Stimulated activated CD4-positive, alpha-beta T cell treated with anti-CD3 and anti-CD28 coated beads, Interleukin-1b, Interleukin-23, amount 100 ng/mL, for 1 hour (primary cell): ENCODE data around the gene TTC21A.

Experiments
- DNase-seq, 2 donors: peaks; one replicate each; pipeline ENCODE4 v3.0.0-alpha.2; 2020; ENCODE audit warnings: low read depth in 2 of 2

The TTC21A gene

DNA sequence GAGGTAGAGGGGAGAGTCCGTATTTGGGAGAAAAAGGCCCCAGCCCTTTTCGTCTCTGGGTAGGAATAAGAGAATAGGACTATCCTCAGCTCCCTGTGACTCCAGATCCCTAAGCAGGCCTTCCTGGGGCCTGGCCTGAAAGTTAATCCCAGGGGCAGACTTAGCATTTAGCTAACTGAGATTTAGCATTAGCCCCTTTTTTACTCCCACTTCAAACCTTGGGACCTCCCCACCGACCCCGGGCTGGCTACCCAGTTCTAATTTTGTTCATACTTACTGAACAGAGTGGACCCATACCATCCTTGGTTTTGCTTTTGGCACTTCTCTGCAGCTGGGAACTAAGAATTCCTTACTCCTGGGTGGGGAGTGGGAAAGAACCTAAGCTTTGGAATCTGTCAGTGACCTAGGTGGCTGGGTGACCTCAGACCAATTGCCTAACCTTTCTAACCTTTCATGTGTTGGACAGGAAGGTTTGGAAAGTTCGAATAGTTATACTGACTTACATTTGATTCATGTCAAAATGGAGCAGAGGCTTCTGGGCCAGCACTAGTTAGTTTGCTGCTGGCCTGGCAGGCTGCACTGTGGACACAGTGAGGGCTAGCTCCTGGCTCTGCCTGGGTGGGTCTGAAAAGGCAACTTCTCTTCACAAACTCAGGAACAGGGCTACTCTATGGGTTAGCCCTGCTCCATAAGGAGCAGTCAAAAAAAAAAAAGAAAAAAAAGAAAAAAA is 11.6 kb downstream of the TTC21A start:
- DNase-seq, result no peak

DNA sequence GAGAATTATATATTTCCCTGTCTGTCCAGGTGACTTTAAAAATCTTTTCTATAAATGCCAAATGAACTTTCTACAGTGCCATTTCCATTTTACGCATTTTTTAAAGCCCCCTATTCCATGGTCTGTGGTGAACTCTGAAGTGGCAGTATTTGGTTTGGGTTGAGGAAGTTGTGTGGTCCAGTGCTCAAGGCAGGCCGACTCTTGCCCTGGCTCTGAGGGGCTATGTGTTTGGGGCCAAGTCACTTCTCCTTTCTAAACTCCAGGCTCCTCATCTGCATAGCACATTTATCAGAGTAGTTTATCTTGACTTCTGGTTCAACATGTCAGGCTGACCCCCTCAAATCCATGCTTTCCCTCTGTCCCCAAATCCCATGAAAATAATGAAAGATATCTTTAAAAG is 14.1 kb downstream of the TTC21A start:
- DNase-seq, result no peak

DNA sequence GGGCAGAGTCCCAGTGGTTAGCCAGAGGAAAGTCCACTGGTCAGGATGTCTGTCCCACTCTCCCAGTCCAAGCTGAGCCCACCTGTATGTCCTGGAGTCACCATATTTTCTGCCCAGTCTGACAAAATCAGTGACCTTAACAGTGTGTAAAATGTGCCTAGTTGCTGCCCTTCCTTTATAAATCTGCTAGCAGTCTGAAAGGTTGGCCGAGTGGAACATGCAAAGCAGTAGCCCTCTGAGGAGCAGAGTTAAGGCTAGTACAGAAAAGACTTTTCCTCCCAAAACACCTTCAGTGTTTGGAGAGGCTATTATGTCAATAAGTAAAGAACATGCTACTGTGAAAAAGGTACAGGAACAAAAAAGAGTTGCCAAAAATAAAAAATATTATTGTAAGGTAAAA is 15.3 kb downstream of the TTC21A start:
- DNase-seq, result no peak

DNA sequence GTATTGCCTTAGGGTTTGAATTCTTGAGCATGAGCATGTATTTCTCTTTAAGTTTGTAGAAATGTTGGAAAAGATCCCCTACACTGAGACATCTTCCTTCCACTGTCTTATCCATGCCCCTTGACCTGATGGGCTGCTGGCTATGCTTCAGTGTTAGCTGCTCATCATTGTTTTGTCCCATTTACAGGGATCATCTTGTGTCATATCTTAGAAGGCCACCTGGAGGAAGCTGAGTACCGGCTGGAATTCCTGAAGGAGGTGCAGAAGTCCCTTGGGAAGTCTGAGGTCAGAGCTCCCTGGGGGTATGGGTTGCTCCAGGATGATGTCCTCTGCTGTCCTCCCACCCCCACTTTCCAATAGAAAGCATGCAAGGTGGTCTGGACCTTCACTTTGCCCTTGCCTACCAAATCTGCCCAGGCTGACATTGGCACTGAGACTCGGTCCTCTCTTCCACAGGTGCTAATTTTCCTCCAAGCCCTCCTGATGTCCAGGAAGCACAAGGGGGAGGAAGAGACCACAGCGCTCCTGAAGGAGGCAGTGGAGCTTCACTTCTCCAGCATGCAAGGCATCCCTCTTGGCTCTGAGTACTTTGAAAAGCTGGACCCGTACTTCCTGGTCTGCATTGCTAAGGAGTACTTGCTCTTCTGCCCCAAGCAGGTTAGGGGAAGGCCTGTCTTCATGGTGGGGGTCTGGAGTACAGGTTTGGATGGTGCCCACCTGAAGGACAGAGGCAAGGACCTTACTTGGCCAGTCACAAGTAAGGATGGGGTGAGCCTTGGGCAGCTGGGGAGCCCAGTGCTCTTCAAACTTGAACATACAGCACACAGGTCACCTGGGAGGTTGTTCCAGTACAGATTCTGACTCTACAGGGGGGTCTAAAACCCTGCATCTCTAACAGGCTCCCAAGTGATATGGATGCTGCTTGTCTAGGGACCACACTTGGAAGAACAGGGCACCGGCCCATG is 17.7 kb downstream of the TTC21A start:
- DNase-seq, result no peak

DNA sequence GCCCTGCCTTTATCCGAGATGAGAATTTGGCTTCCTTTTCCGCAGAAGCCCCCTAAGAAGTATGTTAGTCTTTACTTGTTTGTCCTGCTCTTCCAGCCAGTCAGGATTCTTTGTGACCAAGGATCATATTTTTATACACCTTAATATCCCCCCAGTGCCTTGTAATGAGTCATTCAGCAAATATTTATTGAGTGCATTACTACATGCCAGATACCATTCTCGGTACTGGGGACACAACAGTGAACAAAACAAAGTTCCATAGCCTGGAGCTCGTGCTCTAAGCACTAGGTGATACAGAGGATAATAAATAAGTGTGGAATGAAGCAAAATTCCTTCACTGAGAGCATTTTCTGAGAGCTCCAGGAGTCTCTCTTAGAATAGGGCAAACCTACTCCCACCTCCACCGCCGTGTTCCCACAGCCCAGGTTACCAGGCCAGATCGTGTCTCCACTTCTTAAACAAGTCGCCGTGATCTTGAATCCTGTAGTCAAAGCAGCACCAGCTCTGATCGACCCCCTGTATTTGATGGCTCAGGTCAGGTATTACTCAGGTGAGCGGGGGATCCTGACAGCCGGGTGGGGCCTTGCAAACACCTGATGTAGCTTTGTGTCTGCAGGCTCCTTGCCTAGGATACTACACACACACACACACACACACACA is 18.5 kb downstream of the TTC21A start:
- no peak for DNase-seq

DNA sequence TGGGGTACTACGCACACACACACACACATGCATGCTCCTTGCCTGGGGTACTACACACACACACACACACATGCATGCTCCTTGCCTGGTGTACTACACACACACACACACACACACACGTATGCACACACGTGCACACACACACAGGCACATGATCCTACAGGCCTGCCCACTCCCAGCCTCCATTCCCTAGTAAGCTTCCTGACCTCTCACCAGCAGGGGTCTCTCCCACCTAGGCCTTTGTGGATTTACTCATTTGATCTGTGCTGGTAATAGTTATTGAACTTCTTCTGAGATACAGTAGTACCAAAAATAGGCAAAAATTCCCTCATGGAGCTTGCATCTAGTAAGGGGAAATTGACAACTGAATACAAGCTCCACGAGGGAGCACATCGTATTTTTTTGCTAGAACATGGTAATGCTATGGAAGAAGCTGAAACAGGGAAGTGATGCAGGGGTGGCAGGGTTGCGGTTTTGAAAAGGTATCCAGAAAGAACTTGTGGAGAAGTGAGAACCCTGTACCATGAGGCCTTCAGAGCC is 19.1 kb downstream of the TTC21A start:
- no peak for DNase-seq

DNA sequence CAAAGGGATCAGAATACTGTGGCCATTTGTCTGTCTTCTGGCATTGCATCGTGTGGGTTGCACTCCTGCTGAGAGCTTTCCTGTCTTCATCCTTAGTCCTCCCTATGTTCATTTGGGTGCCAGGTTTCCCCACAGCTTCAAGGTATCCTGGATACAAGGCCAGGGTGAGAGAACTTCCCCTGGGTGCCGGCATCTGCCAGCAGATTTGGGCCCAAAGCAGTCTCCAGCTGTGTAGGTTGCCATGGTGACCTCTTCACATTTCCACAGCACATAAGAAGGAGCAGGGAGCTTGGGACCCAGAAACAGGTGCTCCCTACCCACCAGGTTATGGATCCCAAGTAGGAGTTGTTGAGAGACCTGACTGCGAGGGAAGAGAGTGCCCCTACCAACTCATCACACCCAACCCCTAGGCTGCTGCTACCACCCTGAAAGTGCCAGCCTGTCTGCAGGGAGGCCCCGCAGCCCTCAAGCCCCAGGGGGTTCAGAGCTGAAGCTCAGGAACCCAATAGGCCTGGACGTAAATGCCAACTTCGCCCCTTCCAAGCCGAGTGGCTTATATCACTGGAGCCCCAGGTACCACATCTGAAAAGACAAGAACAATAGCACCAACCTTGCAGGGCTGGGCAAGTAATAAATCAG is 19.9 kb downstream of the TTC21A start:
- DNase-seq, result no peak

DNA sequence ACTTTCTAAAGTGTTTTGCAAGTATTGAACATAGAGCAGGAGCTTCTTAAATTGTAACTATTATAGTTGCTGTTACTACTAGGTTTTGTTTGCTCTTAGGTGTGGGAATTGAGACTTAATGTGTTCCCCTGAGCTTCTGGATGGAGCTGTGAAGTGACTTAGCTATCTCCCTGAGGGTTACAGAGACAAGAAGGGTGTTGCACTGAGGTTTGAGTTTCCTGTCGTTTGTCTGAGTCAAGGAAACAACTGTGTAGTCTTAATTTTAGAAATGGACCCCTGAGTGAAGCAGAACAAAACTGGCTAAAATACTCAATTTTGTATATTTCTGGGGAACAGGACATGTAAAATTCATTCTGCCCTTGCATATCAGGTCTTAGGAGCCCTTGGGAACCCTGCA is 20.4 kb downstream of the TTC21A start:
- no peak for DNase-seq

DNA sequence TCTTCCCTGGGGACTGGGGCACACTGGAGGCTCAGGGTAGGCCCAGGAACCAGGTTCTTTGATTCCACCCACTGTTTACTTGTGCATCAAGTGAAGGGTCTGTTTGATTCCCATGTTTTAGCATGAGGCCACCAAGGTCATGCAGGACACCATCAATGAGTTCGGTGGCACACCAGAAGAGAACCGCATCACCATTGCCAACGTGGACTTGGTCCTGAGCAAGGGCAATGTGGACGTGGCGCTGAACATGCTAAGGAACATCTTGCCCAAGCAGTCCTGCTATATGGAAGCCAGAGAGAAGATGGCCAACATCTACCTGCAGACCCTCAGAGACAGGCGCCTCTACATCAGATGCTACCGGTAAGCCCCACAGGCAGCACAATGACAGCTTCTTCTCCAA is 21.5 kb downstream of the TTC21A start:
- DNase-seq, result no peak

DNA sequence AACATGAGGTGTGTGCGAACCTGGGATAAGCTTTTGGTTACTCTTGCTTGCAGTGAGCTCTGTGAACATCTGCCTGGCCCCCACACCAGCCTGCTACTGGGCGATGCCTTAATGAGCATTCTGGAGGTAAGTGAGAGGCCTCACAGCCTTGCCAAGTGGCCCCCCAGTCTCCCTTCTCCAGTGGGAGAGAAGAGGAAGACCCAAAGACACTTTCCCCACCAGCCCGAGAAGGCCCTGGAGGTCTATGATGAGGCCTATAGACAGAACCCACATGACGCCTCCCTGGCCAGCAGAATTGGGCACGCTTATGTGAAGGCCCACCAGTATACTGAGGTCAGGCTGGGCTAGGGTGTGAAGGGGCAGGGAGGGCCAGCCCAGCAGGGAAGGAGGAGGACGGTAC is 22.5 kb downstream of the TTC21A start:
- DNase-seq, result no peak

DNA sequence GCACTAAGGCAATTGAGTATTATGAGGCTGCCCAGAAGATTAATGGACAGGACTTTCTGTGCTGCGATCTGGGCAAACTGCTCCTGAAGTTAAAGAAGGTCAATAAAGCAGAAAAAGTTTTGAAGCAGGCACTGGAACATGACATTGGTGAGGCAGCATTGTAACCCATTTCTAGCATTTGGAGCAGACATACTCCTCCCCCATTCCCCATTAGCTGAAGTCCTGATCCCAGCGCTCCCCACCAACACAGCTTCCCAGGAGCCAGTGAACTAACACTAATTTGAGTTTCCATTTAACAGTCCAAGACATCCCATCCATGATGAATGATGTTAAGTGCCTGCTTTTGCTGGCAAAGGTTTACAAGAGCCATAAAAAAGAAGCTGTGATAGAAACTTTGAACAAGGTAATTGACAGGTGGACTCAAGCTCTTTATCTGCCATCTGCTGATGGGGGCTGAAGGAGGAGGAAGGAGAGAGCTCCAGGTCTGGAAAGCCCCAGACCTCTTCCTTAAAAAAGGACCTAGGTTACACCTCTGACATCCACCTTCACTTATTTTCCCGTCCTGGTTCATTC is 23.3 kb downstream of the TTC21A start:
- DNase-seq, result no peak

DNA sequence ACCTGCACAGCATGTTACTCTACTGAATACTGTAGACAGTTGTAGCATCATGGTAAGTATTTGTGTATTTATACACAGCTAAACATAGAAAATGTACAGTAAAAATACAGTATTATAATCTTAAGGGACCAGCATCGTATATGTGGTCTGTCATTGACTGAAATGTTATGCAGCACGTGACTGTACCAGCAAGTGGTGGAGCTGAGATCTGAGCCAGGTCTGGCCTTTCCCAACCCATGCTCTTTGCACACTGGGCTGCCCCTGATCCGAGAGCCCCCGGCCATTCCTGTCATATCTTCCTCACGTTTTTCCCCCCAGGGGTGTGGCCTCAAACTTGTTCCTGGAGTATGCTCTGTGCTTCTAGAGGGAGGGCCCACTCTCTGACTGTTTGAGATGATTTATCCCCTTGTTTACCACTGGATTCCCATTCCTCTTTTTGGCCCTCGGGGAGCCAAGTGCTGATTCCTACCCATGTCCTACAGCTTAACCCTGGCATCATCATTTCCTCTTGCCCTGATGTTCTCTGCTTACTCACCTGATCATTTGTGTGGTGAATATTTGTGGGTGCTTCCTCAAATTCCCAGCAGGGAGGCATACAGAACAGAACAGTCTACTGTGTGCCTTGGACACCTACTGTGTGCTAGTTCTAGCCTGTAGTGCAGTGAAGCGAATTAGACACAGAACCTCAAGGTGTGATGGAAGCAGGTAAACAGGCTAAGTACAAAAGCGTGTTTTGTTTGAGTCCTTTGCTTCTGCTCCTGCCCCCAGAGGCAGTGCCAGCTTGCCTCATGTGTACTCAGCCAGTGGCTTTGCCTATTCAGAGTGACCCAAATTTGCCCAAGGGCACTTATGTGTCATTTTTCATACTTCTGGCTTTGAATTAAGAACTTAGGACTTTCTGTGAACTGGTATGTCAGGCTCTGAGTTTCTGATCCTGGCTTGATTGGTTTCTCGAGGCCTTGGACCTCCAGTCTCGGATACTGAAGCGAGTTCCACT is 24.9 kb downstream of the TTC21A start:
- no peak for DNase-seq

DNA sequence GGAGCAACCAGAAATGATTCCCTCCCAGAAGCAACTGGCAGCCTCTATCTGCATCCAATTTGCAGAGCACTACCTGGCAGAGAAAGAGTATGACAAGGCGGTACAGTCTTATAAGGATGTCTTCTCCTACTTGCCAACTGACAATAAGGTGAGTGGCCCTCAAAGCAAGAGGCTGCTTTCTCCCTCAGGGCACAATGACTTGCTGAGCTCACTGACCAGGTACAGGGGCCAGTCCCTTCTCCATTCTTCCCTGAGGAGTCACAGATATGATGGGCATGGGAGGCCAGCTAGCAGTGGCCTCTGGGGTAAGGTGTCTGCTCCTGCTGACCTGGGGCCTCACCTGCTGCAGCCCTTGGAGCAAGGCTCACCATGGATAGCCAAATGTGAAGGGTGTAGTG is 25.6 kb downstream of the TTC21A start:
- no peak for DNase-seq

DNA sequence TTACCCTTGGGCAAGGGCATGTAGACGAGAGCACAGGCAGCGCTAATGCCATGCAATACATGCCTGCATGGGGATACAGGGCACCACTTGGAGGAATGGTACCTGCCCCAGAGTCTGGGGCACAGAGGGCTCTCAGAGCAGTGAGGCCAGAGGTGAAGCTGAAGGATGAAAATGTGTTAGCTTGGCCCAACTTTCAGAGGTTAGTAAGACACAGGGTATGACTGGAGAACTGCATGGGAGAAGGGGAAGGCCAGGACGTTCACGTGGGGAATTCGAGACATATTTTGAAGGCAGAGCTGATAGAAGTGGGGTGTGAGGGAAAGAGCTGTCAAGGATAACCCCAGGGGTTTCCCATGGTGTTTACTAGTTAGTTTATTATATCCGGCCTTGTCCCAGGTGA is 26.3 kb downstream of the TTC21A start:
- DNase-seq, result no peak

DNA sequence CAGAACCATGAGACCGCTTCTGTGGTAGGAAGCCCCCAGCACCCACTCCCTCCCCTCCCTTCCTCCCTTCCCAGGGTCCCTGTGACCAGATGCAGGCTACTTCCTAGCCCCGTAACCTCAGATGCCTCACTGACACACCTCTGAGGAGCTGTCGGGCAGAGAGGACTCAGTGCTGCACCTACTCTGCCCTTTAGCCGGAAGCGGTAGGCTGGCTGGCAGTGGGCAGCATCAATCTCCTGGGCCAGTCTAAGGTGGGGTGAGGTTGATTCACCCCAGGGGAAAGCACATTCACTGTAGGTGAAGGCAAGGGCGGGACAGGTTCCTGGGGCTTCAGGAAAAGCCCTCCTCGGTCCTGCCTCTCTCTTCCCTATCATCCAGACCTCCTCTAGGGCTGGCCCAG is 26.8 kb downstream of the TTC21A start:
- DNase-seq, result no peak

DNA sequence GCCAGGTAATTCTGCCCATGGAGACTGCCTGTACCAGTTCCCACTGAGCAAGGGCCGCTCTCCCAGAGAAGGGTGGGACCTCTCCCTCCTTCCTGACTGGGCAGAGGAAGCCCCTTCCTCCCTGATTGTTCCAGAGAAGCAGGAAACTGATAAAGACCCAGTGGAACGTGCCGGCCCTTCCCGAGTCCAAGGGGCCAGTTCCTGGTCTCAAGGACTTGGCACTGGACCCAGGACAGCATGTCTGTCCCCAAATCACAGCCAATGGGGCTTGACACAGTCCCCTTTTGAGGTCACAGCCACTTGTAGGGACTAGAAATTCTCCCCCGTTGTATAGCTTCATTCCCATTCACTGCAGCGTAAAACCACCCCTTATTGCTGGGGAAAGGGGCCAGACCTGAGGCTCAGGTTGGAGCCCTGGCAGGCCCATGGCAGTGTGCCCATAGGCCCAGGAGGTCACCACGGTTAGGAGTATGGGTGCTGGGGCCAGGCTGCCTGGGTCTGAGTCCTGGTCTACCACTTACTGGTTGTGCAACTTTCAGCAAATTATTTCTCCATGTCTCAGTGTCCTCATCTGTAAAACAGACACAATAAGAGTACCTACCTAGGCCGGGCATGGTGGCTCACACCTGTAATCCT is 27.8 kb downstream of the TTC21A start:
- no peak for DNase-seq

DNA sequence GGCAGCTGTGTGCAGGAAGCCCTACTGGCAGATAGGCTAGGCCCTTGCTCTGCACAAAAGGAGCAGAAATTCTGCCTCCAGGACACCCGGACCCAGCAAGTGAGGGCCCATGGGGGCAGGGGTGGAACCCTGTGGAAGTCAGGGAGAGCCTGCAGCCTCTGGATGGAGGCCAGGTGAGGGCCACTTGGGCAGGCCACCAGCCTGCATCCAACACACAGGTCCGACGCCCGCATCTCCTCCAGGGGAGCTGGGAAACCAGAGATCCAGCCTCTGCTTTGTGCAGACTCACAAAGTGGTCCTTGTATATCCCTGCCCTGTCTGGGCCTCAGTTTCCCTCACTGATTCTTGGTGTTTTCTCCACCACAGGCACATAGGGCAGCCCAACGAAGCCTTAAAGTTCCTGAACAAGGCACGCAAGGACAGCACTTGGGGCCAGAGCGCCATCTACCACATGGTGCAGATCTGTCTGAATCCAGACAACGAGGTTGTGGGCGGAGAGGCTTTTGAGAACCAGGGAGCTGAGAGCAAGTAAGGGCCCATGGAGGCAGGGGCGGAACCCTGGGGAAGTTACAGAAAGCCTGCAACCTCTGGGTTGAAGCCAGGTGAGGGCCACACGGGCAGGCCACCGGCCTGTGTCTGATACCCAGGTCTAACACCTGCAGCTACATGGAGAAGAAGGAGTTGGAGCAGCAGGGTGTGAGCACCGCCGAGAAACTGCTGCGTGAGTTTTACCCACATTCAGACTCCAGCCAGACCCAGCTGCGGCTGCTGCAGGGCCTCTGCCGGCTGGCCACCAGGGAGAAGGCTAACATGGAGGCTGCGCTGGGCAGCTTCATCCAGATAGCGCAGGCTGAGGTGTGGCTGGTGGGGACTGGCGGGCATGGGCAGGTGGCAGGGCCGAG is 29.3 kb downstream of the TTC21A start:
- DNase-seq, result no peak

DNA sequence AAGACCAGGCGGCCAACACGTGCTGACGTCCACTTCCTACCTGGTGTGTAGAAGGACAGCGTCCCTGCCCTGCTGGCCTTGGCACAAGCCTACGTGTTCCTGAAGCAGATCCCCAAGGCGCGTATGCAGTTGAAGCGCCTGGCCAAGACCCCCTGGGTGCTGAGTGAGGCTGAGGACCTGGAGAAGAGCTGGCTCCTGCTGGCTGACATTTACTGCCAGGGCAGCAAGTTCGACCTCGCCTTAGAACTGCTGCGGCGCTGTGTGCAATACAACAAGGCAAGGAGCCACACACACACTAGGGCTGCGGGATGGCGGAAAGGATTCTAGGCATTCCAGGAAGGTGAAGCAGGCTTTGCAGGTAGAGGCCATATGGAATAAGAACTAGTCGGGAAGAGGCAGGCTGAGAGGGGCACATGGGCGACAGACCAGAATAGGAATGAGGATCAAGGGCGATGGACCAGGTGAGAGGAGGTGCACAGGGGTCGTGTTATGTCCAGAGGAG is 30.0 kb downstream of the TTC21A start:
- no peak for DNase-seq
